Measurements from ENCODE around the gene OSTF1.

OSTF1 gene

DNA sequence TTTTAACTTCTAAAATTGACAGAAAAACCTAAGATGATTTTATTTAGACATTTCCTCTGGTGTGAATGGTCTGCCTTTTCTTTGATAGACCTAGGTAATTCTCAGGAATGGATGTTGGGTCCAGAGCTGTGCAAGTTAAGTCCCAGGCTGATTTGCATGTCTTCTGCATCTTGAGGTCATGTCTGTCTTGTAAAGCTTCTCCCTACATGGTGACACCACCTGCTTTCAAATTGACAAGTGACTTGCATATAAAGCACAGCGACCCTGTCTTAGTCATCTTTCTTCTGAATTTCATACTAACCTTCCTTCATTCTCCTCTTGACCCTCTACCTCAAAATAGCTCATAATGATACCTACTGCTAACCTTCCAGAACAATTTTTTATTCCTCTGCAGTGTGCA, 29.2 kb downstream of the OSTF1 start:
- DNase-seq (ENCODE audit: low read depth in 1 of 2, low spot score in 1 of 2), result no peak

DNA sequence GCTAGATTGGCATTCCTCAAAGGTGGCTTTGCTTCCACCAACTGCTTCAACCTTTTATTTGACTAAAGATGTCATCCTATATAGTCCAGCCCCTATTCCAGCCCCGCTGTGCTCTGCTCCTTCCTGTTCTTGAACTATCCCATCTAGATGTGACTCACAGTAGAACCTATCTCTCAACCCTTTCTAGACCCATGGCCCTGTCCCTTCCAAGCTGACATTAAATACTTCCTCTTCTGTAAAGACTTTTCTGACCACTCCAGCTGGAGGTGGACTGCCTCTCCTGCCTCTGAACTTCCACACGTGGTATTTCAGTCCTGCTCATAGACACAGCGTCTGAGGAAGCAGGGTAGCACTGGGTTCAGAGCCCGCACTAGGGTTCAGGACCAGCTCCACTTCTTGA, 32.4 kb downstream of the OSTF1 start:
- DNase-seq (ENCODE audit: low read depth in 1 of 2, low spot score in 1 of 2), result no peak

DNA sequence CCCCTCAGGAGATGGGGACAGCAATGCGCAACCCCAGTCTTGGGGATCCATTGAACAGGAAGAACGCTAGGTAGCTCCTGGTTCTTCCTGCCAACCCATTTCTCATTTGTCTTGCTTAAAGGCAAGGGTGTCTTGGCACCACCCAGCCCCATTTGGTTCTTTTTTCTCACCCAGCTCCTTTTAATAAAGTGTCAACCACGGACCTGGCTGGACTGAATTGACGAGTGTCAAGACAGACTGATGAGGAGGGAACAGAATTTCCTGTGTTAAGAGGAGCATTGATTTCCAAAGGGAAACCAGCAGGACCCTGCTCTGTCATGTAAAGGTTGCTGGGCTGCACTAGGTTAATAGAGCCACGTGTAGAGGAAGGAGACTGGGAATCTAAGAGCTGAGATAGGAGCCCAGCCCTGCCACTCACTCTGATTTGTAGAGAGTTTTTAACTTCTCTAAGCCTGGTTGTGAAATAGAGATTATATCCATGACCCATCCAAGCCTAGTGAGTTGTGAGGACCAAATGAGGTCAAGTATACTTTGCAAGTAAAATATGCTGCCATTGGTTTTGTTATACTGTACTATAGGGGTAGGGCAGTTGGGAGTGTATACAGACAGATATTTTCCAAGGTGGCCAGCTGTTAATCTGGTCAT, 33.7 kb downstream of the OSTF1 start:
- no peak for DNase-seq (ENCODE audit: low read depth in 1 of 2, low spot score in 1 of 2)

DNA sequence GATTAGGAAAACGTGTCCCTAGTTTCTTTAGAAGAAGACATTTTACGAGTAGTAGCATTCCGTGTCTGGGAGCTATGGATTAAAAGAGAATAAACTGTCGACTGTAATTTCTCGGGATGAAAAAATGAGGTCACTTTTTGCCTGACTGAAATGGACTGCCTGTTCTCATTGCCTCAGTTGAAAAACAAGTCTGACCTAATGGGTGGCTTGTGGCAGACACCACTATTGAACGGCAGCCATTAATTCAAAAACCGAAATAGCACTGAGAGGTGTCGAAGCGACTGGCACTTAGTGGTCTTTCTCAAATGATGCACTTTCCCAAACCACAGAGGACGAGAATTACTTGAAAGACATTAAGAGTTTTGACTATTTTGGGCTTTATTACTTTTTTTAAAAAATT, 35.4 kb downstream of the OSTF1 start:
- DNase-seq (ENCODE audit: low read depth in 1 of 2, low spot score in 1 of 2), result no peak

DNA sequence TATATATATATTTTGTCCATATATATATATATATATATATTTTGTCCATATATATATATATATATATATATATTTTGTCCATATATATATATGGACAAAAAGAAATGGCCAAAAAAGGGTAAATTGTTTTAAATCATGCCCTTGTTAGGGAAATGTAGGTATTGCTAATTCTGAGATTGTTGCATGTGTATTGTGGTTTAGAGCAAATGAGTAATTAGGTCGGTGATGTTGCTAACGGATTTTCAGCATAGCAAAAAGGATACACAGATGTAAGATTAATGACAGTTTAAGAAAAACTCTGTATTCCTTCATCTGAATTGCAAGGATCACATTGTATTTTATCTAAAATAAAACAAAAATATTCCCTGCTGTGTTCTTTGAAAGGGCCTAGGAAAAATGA, 40.2 kb downstream of the OSTF1 start:
- DNase-seq (ENCODE audit: low read depth in 1 of 2, low spot score in 1 of 2), result no peak

DNA sequence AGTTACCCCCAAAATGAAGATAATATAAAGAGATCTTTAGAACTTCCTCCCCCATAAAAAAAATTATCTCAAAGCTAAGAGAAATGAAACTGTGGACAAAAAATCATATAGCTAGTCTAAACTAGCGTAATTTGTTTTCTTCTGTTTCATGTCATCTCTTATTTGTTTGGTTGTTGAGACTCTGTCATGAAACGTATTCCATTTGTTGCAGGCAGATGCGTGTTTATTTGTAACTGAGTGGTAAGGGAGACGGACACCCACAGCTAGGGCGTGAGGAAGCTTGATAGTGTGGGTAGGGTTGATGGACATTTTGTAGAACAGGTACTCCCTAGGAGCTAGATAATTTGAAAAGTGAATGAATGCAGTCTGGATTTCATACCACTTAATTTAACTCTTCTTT, 41.9 kb downstream of the OSTF1 start:
- DNase-seq (ENCODE audit: low read depth in 1 of 2, low spot score in 1 of 2), result no peak

DNA sequence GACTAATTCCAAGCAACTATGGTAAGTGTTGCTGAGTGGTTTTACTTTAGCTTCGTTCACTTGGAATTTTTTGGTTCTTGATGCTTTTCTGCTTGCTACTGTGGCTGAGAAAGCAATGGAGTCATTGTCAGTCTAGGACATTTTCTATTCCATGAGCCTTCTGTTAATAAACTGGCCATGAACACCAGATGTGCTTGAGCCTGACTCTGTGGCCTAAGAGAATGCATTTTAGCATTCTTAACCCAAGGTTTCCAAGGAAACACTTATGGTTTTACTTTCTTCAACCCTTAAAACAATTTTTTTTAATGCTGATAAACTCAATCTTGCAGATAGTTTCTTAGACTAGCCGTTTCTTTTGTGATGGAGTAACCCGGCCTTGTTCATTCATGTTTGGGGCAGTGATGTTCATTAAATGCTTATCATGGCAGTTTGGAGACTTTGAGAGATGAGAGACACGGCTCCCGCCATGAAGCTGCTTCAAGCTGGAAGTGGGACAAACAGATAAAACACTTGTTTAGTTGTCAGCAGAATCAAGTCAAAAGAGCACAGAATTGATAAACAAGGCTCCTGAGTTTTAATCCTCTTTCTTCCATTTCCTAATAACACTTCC, 42.4 kb downstream of the OSTF1 start:
- DNase-seq (ENCODE audit: low read depth in 1 of 2, low spot score in 1 of 2), result no peak

DNA sequence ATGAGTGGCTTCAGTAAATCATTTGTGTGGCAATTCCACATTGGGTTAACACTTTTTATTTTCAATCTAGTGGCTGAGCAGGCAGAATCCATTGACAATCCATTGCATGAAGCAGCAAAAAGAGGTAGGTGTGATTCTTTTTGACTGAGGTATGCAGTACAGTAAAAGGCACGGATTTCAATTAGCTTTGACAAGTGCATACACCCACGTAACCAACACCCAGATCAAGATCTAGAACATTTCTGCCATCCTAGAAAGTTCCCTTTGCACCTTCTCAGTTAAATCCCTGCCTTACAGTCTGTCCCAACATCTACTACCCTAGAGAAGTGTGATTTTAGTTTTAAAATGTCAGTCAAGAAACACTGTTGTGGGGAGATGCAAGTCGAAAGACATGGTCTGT, 43.4 kb downstream of the OSTF1 start:
- no peak for DNase-seq (ENCODE audit: low read depth in 1 of 2, low spot score in 1 of 2)

DNA sequence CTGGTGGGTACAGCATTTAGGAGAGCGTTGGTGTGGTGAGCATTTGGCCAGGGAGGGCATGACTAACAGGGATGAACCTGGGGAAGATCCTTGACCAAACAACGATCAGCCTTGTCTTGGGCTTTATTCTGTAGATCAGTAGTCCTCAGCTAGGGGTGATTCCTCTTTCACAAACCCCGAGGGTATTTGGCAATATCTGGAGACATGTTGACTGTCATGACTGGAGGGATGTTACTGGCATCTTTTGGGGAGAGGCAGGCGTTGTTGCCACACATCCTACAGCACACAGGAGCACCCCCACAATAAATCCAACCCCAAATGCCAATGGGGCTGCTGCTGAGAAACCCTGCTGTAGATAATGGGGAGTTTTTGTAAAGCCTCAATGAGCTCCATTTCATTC, 43.9 kb downstream of the OSTF1 start:
- DNase-seq (ENCODE audit: low read depth in 1 of 2, low spot score in 1 of 2), result no peak

DNA sequence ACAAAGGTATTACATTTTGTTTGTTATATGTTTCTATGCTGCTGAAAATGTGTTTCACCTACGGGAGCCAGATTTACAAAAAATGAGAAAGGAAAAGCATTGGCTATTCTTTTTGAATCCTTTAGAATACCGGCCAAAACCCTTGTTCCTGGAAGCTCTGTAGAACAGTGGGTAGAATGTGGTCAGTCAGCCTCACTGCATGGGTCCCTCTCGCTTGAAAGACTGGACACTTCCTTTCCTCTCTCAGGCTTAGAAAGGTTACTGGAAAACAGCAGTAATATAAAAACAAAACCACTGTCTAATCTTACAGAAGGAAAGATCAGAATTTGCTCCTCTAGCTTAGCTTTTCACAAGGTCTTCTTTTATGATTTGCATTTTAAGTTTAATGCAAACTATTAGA, 45.1 kb downstream of the OSTF1 start:
- DNase-seq (ENCODE audit: low read depth in 1 of 2, low spot score in 1 of 2), result no peak

DNA sequence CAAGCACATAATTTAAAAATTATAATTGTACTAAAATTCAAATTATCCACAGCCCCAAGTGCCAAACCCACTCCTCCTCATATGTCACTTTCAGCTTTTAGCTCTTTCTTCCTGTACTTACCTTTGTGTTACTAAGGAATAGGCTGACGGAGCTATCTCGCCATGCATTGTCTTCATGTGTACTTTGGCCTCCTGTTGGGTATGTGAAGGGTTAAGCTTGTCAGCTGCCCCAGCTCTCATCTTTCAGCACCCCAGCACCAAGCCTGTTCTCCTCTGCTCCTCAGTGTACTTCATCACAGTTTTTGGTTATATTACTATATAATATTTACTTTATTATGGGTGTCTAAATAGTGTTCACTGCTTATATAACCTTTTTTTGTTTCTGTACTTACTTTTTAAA, 46.2 kb downstream of the OSTF1 start:
- no peak for DNase-seq (ENCODE audit: low read depth in 1 of 2, low spot score in 1 of 2)

DNA sequence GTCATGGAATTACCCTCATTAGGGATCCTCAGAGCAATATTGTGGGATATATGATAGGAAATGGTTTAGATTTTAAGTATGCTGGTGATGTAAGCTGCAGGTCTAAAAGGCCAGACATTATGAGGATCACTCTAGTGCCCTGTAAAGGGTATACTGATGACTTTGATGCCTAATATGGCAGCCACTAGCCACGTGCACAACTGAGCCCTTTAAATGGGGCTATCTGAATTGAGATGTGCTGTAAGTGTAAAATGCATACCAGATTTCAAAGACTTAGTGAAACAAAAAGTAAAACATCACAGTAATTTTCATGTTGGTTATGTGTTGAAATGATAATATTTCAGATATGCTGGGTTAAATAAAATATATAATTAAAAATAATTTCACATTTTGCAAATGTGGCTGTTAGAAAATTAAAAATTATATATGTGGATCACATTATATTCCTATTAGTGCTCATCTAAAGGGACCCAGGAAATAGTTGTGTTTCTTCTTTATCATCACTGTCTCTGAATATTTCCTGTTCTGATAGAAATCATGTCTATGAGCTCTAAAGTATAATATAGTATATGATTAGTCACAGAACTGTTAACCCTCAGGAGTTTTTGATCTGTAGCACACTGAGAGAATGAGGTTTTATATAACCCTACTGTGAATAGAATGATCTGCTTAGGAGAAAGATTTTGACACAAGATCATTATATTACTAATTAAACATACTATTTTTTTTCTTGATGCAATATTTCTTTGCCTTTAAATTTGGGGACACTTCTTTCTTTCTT, 50.1 kb downstream of the OSTF1 start:
- no peak for DNase-seq (ENCODE audit: low read depth in 1 of 2, low spot score in 1 of 2)

DNA sequence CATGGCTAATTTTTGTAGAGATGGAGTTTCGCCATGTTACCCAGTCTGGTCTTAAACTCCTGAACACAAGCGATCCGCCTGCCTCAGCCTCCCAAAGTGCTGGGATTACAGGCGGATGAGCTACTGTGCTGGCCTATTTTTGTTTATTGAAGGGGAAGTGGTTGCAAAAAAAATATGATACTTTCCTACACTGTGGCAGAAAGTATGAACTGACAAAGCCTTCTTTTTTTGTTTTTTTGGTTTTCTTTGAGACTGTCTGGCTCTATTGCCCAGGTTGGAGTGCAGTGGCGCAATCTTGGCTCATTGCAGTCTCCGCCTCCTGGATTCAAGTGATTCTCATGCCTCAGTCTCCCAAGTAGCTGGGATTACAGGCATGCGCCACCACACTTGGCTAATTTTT, 50.9 kb downstream of the OSTF1 start:
- DNase-seq (ENCODE audit: low read depth in 1 of 2, low spot score in 1 of 2), result no peak

DNA sequence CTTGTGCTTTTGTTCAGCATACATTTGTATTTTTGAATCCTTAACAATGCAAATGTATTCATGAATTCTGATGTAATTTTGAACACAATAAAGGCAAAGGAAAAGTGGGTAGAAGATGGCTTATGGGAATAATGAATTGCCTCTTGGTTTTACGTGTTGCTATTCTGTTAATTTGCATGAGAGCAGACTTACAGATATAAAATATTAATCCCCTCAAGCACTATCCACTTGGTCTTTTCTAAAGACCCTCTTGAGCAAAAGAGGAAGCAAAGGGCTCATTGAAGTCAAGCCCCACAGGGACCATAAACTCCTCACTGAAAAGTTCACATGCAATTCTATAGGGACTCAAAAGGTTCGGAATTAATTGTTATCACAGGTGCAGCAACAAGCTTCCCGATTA, 51.9 kb downstream of the OSTF1 start:
- DNase-seq (ENCODE audit: low read depth in 1 of 2, low spot score in 1 of 2), result no peak

DNA sequence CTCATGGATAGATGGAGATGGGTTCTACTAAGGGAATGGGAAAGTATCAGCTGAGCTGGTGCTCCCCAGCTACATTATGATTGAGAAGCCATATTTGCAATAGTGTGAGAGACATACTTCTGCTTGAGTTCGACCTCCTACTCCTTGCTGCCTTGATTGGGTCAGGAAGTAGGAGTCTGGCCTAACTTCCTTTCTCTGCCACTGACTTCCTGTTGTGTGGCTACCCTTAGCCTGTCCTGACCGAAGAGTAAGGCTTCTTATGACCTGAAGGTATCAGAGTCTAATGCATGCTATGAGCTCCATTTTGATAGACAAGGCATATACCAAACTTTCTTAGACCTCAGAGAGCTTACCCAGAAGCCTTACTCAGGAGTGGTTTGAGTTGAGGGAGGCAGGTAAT, 53.9 kb downstream of the OSTF1 start:
- DNase-seq (ENCODE audit: low read depth in 1 of 2, low spot score in 1 of 2), result no peak

DNA sequence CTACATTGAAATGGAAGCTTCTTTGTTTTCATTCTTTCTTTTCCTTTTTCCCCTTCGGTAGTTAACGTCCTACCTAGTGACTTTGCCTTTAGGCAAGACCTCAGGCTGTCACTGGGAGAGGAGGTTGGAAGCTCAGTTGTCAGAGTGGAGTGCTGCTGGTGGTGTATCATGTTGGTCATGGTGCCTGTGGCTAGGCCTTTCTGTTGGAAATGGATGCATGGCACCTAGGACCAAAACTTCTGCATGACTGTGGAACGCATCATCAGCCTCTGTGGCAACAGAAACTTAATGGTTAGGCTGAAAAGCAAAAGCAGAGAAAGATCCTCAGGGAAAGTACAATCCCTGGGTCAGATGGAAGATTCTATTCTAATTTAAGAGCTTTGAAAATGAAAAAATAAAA, 57.9 kb downstream of the OSTF1 start:
- DNase-seq (ENCODE audit: low read depth in 1 of 2, low spot score in 1 of 2), result no peak

DNA sequence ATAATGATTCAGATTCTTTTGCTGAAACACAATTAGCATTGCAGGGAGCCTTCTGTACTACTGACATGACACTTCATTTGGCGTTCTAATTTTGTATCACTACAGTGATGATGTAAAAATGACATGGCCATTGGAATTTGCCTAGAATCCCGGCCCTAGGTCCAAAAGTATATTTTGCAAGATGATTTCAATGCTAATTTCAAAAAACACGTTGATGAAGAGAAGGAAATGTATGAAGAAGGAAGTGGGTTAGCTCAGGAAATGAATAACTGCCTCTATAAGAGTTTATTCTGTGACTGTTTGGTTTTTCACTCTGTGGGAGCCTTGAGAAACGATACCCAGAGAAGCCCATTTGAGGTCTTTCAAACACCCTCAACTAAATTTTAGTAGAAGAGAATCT, 59.3 kb downstream of the OSTF1 start:
- DNase-seq (ENCODE audit: low read depth in 1 of 2, low spot score in 1 of 2), result no peak

DNA sequence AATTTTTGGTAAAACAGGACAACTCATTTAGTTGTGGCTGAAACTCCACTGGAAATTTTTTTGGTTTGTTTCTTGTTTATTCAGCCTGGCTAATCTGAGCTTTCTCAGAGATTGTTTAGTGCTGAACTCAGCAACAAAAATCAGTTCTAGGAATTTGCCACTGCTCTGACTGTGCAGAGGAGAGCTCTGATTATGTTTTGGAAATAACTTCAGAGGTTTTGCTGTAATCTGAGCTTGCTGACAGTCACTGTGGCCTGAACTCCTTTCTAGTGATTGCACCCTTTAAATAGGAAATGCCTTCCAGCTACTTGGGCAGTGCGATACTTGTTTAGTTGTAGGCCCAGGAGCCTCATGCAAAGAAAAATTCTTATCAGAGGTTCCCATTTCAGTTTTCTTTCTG, 60.2 kb downstream of the OSTF1 start:
- DNase-seq (ENCODE audit: low read depth in 1 of 2, low spot score in 1 of 2), result no peak

DNA sequence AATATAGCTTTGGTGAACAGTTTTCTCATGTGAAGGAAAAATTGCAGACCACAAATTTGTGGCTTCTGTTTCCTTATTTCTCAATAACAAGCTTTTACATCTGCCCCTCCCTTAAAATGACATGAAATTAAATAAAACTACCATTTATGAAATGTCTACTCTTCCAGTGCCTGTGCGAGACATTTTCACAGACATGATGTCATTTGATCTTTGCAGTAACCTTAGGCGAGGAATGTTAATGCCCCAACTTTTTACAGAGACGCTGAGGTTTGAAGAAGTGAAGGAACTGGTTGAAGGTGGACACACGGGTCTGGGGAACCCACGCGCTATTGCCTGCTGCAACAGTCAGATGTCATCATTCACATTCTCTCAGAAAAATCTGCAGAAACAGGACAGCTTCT, 61.5 kb downstream of the OSTF1 start:
- DNase-seq (ENCODE audit: low read depth in 1 of 2, low spot score in 1 of 2), result no peak

DNA sequence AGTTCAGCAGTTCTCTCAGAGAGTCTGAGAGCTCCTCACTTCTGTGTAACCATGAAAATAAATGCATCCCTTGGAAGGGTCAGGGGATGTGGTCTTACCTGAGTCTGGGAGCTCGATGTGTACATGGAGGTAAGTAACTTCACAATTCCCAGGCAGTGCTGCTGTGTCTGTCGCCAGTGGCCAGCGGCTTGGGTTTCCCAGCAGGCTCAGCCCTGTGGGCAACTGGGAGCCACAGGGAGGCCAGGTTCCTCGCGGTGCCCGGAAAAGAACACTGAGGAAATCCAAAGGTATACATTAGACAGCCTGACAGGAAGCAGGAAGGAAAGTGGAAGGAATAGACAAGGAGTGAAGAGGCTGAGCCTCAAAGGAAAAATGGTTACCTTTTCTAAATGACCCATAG, 62.2 kb downstream of the OSTF1 start:
- DNase-seq (ENCODE audit: low read depth in 1 of 2, low spot score in 1 of 2), result no peak

DNA sequence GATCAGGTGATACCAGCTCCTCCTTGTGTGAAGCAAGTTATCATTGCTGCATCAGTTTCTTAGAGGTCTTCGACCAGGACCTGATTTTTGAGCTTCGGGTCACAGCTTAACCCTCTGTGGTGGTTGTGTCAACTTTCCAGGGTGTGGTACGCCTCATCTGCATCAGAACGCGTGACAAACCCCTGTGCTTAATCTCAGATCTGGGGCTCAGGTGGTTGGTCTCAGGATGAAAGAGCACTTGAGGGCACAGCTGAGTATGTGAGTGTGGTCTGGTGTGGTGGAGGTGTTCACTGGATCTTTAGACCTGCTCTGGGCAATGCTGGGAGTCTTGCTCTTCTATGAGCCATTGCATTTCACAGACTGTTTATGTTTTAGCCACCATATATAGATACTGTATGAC, 64.1 kb downstream of the OSTF1 start:
- DNase-seq (ENCODE audit: low read depth in 1 of 2, low spot score in 1 of 2), result no peak

DNA sequence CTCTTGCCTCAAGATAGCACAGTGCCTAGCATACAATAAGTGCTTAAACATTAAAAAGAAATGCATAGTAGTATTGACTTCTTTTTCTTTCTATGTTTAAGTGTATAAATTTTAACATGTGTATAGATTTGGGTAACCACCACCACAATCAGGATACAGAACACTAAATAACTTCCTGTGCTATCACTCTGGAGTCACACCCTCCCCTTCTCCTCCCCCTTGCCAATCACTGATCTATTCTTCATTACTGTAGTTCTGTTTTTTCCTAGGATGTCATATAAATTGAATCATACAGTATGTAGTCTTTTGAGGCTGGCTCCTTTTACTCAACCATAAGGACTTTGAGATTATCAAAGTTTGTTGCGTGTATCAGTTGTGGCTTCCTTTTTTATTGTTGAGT, 68.5 kb downstream of the OSTF1 start:
- DNase-seq (ENCODE audit: low read depth in 1 of 2, low spot score in 1 of 2), result no peak

Measured in activated T-helper 1 cell treated with anti-CD3 and anti-CD28 coated beads, Interleukin-2, amount 50 U/mL, for 16 hours (primary cell).